GM10266 (cell line): ENCODE results near the gene MINPP1.

Experiments used
- DNase-seq: peaks from one replicate; pipeline ENCODE4 v3.0.0; 2012; ENCODE audit errors: extremely low spot score
- TF ChIP-seq, protein P1 (sequence below): IDR thresholded peaks from 2 replicates; pipeline ENCODE4 v1.5.1; 2012; ENCODE audit warnings: mild to moderate bottlenecking, low read depth; ENCODE audit not compliant: control insufficient read depth, insufficient read depth; ENCODE audit errors: missing control alignments

MINPP1 gene

DNA sequence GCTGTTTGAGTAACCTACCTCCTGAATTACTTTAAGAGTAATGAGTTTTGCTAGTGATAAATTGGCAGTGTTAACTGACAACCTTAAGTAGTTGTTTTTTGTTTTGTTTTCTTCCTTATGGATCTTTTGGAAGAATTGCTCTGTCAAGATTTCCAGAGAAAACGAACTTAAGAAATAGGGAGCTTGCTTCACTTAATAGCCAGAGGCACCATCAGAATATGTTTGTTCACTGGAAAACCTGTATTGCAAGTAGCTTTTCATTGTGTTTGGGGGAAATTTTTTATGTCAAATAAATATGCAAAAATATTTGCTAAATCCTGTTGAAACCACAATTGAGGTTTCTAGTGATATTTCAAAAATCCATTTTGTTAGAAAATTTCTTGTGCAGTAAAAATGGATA is 89.5 kb downstream of the MINPP1 start:
- DNase-seq = no peak
- TF ChIP-seq, protein P1, sequence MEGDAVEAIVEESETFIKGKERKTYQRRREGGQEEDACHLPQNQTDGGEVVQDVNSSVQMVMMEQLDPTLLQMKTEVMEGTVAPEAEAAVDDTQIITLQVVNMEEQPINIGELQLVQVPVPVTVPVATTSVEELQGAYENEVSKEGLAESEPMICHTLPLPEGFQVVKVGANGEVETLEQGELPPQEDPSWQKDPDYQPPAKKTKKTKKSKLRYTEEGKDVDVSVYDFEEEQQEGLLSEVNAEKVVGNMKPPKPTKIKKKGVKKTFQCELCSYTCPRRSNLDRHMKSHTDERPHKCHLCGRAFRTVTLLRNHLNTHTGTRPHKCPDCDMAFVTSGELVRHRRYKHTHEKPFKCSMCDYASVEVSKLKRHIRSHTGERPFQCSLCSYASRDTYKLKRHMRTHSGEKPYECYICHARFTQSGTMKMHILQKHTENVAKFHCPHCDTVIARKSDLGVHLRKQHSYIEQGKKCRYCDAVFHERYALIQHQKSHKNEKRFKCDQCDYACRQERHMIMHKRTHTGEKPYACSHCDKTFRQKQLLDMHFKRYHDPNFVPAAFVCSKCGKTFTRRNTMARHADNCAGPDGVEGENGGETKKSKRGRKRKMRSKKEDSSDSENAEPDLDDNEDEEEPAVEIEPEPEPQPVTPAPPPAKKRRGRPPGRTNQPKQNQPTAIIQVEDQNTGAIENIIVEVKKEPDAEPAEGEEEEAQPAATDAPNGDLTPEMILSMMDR = no peak

DNA sequence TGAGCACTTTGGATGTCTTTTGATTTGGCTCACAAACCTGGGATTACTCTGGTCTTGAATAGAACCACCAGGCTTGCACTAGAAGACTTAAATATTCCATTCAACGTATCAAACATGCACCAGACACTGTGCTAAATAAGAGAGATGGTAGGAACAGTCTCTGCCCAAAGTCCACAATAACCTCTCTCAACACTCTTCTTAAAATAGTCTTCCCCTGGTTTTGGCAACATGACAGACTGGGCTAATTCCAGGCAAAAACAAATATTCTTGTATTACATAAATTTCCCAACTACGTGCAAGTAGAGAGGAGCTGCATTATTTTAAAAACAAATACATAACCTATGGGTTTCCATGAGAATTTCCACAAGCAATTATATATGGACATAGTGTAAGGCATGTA is 90.2 kb downstream of the MINPP1 start:
- TF ChIP-seq, protein P1 = no peak
- no peak for DNase-seq

DNA sequence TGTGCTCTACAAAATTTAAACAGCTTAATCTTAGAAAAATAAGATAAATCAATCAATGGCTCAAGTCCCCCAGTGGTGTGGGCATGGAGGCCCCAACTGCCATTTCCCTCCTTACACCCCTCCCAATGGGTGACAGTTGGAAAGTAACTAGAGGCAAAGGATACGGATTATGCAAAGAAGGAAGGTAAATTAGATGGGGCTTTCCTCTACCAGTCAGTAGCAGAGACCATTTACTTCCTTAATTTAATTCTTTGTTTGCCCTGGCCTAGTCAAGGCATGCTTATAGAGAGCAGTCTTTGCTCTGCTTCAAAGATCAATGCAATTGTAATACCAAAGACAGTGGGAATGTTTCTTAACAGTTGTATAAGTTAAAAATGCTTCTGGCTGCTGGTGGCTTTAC is 91.7 kb downstream of the MINPP1 start:
- no peak for DNase-seq
- TF ChIP-seq, protein P1 = no peak

DNA sequence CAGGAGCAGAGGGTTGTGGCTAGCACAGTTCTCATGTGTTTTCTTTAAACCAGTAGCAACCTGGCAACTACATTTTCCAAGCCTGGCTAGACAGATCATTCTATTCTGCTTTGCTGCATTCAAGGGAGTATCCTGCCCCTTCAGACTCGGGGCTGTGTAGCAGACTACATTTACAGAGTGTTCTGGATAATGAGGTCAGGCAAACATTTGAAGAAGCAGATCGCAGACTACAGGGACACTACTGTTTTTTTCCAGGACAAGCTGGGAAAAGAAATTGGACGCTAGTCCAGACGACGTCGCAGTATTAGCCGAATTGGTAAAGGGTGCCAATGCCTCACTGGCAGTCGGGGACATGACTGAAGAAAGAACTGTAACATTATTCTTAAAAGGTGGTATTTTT is 94.0 kb downstream of the MINPP1 start:
- TF ChIP-seq, protein P1 = no peak
- no peak for DNase-seq

DNA sequence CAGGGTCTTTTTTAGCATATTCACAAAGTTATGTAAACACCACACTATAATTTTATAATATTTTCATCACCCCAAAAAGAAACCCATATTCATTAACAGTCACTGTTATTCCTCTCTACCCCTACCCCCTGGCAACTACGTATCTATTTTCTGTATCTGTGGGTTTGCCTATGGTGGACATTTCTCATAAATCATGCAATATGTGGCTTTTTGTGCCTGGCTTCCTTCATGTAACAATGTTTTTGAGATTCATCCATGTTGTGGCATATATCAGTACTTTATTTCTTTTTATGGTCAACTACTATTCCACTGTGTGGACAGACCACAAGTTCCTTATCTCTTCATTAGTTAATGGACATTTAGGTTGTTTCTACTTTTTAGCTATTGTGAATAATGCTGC is 95.9 kb downstream of the MINPP1 start:
- TF ChIP-seq, protein P1 = no peak
- DNase-seq = no peak
